ENCODE measurements around the gene ZNF878.
"Not testable (repeated sequence)": the region's sequence is repeated elsewhere in the genome, so short reads cannot be mapped to it uniquely, and the experiment has no call there.

ZNF878 gene

DNA sequence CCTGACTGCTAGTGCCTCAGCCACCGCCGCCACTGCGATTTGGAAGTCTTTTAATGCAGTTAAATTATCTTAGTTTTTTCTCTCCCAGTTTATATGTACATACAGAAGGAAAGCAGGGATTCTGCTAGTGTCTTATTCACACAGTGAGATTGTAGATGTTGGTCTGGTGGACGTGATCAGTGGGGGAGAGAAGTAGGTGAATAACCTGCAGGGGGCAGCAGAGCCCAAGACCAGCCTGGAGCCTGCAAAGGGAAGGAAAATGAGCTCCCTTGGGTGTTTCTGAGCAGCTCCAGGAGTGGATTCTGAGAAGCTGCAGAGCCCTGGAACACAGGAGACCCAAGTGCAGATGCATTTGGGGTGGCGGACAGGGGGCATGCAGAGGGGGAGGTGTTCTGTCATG is 38.0 kb upstream of the ZNF878 start:
- DNase-seq (ENCODE audit: low spot score): peak; percentile 76

DNA sequence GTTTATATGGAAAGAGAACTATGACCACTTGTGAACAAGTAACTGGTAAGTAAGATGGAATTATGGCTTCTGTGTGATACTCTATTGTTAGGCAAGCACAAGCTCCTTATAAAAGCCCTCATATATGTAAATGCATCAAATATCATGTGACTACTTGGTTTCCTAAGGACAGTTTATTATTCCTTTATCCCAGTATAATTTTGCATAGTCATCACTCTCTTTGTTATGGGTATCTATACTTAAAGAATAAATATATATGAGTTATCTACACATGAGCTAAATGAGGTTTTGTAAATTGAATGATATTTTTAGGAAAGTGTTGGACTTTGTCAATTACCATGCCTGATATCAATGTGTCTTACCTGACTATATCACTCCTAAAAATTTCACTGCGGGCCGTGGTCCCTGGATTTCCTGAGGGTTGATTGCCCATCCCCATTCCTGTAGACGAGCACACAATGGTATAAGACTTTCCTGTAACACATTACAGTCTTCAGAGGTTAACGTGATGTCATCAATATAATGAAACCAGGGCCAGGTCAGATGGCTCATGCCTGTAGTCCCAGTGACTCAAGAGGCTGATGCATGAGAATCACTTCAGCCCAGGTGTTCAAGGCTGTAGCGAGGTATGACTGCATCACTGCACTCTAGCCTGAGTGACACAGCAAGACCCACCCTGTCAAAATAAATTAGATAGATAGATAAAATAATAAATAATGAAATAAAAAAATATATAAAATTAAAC is 32.5 kb upstream of the ZNF878 start:
- in situ Hi-C loops (cut with MboI; ENCODE audit: low pct_unique_long_range_greater_than_20kb, low sequenced_read_pairs, unreplicated experiment): no loop called here
- TF ChIP-seq, protein P1, sequence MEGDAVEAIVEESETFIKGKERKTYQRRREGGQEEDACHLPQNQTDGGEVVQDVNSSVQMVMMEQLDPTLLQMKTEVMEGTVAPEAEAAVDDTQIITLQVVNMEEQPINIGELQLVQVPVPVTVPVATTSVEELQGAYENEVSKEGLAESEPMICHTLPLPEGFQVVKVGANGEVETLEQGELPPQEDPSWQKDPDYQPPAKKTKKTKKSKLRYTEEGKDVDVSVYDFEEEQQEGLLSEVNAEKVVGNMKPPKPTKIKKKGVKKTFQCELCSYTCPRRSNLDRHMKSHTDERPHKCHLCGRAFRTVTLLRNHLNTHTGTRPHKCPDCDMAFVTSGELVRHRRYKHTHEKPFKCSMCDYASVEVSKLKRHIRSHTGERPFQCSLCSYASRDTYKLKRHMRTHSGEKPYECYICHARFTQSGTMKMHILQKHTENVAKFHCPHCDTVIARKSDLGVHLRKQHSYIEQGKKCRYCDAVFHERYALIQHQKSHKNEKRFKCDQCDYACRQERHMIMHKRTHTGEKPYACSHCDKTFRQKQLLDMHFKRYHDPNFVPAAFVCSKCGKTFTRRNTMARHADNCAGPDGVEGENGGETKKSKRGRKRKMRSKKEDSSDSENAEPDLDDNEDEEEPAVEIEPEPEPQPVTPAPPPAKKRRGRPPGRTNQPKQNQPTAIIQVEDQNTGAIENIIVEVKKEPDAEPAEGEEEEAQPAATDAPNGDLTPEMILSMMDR (IDR thresholded peaks at IDR 0.05; ENCODE audit: extremely low read depth, insufficient read depth, missing control alignments): no peak
- DNase-seq (ENCODE audit: low spot score): no peak

More for the DNA sequence above, 38.0 kb upstream of the ZNF878 start:
- TF ChIP-seq, protein P1 (IDR thresholded peaks at IDR 0.05; ENCODE audit: extremely low read depth, insufficient read depth, missing control alignments): peak; percentile 83
- in situ Hi-C loops (cut with MboI; ENCODE audit: low pct_unique_long_range_greater_than_20kb, low sequenced_read_pairs, unreplicated experiment): no loop called here

DNA sequence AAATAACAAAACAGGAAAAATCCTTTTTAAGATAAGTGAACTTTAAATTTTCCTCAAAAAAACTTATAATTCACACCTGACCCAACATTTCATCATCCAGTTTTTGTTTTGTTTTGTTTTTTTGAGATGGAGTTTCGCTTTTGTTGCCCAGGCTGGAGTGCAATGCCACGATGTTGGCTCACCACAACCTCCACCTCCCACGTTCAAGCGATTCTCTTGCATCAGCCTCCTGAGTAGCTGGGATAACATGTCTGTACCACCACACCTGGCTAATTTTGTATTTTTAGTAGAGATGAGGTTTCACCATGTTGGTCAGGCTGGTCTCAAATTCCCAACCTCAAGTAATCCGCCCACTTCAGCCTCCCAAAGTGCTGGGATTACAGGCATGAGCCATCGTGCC is 30.6 kb upstream of the ZNF878 start:
- DNase-seq (ENCODE audit: low spot score); in situ Hi-C loops (cut with MboI; ENCODE audit: low pct_unique_long_range_greater_than_20kb, low sequenced_read_pairs, unreplicated experiment): not testable (repeated sequence)

DNA sequence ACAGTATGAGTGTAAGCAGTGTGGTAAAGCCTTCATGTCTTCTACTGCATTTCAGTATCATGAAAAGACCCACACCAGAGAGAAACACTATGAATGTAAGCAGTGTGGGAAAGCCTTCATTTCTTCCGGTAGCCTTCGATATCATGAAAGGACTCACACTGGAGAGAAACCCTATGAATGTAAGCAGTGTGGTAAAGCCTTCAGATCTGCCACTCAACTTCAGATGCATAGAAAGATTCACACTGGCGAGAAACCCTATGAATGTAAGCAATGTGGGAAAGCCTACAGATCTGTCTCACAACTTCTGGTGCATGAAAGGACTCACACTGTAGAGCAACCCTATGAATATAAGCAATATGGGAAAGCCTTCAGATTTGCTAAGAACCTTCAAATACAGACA is 24.6 kb upstream of the ZNF878 start:
- DNase-seq (ENCODE audit: low spot score): no peak
- in situ Hi-C loops (cut with MboI; ENCODE audit: low pct_unique_long_range_greater_than_20kb, low sequenced_read_pairs, unreplicated experiment): no loop called here

DNA sequence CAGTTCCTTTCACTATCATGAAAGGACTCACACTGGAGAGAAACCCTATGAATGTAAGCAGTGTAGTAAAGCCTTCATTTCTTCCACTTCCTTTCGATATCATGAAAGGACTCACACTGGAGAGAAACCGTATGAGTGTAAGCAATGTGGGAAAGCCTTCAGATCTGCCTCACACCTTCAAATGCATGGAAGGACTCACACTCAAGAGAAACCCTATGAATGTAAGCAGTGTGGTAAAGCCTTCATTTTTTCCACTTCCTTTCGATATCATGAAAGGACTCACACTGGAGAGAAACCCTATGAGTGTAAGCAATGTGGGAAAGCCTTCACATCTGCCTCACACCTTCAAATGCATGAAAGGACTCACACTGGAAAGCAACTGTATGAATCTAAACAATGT is 23.6 kb upstream of the ZNF878 start:
- in situ Hi-C loops (cut with MboI; ENCODE audit: low pct_unique_long_range_greater_than_20kb, low sequenced_read_pairs, unreplicated experiment); DNase-seq (ENCODE audit: low spot score): not testable (repeated sequence)

More for the DNA sequence above, 24.6 kb upstream of the ZNF878 start:
- TF ChIP-seq, protein P1 (IDR thresholded peaks at IDR 0.05; ENCODE audit: extremely low read depth, insufficient read depth, missing control alignments): no peak

DNA sequence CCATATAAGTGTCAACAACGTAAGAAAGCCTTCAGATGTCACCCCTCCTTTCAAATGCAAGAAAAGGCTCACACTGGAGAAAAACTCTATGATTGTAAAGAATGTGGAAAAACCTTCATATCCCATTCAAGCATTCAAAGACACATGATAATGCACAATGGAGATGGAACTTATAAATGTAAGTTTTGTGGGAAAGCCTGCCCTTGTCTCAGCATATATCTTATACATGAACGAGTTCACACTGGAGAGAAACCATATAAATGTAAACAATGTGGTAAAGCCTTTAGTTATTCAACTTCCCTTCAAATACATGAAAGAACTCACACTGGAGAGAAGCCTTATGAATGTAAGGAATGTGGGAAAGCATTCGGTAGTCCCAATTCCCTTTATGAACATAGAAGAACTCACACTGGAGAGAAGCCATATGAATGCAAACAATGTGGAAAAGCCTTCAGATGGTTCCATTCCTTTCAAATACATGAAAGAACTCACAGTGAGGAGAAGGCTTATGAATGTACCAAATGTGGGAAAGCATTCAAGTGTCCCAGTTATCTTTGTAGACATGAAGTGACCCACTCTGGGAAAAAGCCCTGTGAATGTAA is 22.9 kb upstream of the ZNF878 start:
- TF ChIP-seq, protein P1 (IDR thresholded peaks at IDR 0.05; ENCODE audit: extremely low read depth, insufficient read depth, missing control alignments): no peak
- no peak for DNase-seq (ENCODE audit: low spot score)
- in situ Hi-C loops (cut with MboI; ENCODE audit: low pct_unique_long_range_greater_than_20kb, low sequenced_read_pairs, unreplicated experiment): no loop called here

DNA sequence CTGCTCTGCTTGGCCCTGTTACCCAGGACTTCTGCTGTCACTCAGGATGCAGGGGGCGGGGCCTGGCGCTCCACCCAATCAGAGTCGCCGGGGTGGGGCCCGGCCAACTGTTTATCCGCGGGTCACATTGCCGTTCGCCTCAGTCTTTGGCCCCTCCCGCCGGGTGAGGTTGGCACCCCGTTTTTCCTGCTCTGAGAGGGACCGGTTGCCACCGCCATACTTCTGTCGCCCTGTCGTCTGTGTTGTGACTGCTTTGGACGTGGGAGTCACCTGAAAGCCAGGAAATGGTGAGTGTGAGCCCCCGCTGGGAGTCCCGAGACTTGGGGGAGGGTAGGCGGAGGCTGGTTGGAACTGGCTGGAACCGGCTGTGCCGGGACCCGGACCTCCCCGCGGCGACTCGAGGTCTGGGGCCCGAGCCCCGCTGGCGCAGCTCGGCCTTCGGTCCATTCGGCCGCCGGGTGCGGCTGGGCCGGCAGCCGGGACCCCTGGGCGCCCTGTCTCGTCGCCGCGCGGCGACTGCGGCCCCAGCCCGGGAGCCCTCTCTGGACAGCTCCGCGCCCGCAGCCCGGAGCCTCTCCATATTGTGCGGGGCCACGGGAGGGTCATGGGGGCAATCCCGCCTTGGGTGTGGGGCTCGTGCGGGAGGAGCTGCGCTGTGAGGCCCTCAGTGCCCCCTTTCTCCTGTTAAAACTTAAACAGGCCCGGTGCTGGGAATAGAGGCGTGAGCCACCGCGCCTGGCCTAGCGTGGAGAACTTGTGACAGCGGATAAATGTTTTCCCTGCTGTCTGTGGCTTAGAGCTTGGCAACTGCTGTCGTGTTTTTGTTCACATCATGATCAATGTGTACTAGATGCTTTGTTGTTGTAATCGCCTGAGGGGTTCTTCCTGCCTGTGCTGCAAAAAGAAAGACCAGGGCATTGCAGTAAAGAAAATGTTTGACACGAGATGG is 12.1 kb upstream of the ZNF878 start, which contains the start of gene ZNF844:
ZNF844 (plus strand) TSS at position 142 of the 949 bp plus-strand sequence; CDS start at position 285, 143 bp downstream.
- DNase-seq (ENCODE audit: low spot score): peak; percentile 96
- in situ Hi-C loops (cut with MboI; ENCODE audit: low pct_unique_long_range_greater_than_20kb, low sequenced_read_pairs, unreplicated experiment): no loop called here
- TF ChIP-seq, protein P1 (IDR thresholded peaks at IDR 0.05; ENCODE audit: extremely low read depth, insufficient read depth, missing control alignments): no peak
